HCT116 (cell line): ENCODE measurements around the gene RASL10B. TPM values are rescaled to one million over a fixed set of nuclear protein-coding genes. Genes with fewer than 3 reads are reported as not detected.

ENCODE experiments used
- ATAC-seq: fragments of 200-7000 bp; cut with Tn5 transposase; 2 replicates; pipeline ENCODE4 v1.9.1; 2020; ENCODE audit warnings: mild to moderate bottlenecking, moderate library complexity
- BruUV-seq: library from RNA; stranded (reverse); fragments of 400-500 nt; replicated peaks from 2 replicates; lab custom pipeline; 2021; lab: Mats Ljungman, UMichigan
- CTCF ChIA-PET: fragments of 300-600 bp; sonication (Branson Sonifier 250); formaldehyde crosslinking; loops from one replicate; lab custom pipeline; 2021; ENCODE audit warnings: antibody characterized with exemption; lab: Charles Lee
- POLR2A ChIA-PET: fragments of 300-600, 350-600 bp; sonication (Branson Sonifier 250); formaldehyde crosslinking; loops from one replicate; lab custom pipeline; 2021; ENCODE audit warnings: antibody characterized with exemption; lab: Charles Lee
- RAD21 ChIA-PET, 2 experiments: fragments of 300-600 bp; sonication (Branson Sonifier 250); formaldehyde crosslinking; loops; one replicate each; lab custom pipeline; 2023; ENCODE audit warnings: low total read pairs in 2 of 2; ENCODE audit not compliant: uncharacterized antibody in 2 of 2, unreplicated experiment in 2 of 2, low non-redundant PET in 1 of 2; lab: Charles Lee
- DNase-seq: peaks from one replicate; pipeline ENCODE4 v3.0.0-alpha.2; 2010; ENCODE audit warnings: low read depth, low spot score
- H2AFZ ChIP-seq: fragments of 200-600 bp; shearing (Covaris generic), sonication (generic); 2 replicates; pipeline ENCODE4 v1.6.1; 2017; ENCODE audit warnings: low read depth, mixed run types, mixed read lengths, antibody characterized with exemption, low read length; ENCODE audit not compliant: poor library complexity, severe bottlenecking
- H3K27ac ChIP-seq: 2 replicates; pipeline ENCODE4 v1.5.1; 2012; ENCODE audit warnings: low read depth, low read length
- H3K27me3 ChIP-seq: fragments of 200-600 bp; sonication (generic); 2 replicates; pipeline ENCODE4 v1.6.1; 2016; ENCODE audit warnings: mixed run types, low read length, mixed read lengths; ENCODE audit not compliant: insufficient read depth
- H3K36me3 ChIP-seq, 2 experiments: fragments of 200-500 bp in 1 of 2; fragments of 200-600 bp in 1 of 2; sonication (Bioruptor generic) in 1 of 2; sonication (generic) in 1 of 2; 2 replicates each; pipeline versions ENCODE4 v1.5.1 to v1.6.1; 2014 to 2016; ENCODE audit warnings: low read length in 2 of 2, inconsistent platforms in 1 of 2, mixed read lengths in 1 of 2, mixed run types in 1 of 2; ENCODE audit not compliant: insufficient read depth in 2 of 2, control insufficient read depth in 1 of 2
- H3K4me1 ChIP-seq, 2 experiments: fragments of 200-600 bp in 1 of 2; sonication (generic) in 1 of 2; 2 replicates each; pipeline versions ENCODE4 v1.5.1 to v1.6.1; 2012 to 2017; ENCODE audit warnings: low read length in 2 of 2, inconsistent platforms in 1 of 2, mild to moderate bottlenecking in 1 of 2, mixed read lengths in 1 of 2, mixed run types in 1 of 2, moderate library complexity in 1 of 2; ENCODE audit not compliant: insufficient read depth in 2 of 2, control insufficient read depth in 1 of 2
- H3K4me2 ChIP-seq: fragments of 200-600 bp; sonication (generic); 2 replicates; pipeline ENCODE4 v1.6.1; 2017; ENCODE audit warnings: mixed run types, low read length, mixed read lengths
- H3K4me3 ChIP-seq, 2 experiments: fragments of 200-600 bp in 1 of 2; sonication (generic) in 1 of 2; replicated peaks in 1 of 2; 2 replicates each; pipeline ENCODE4 v1.5.1; 2011 to 2016; ENCODE audit warnings: low read length in 2 of 2, control low read depth in 1 of 2, low read depth in 1 of 2, mild to moderate bottlenecking in 1 of 2, mixed read lengths in 1 of 2, mixed run types in 1 of 2
- H3K79me2 ChIP-seq: fragments of 200-600 bp; sonication (generic); 2 replicates; pipeline ENCODE4 v1.6.1; 2017; ENCODE audit warnings: mild to moderate bottlenecking, mixed run types, low read length, moderate library complexity, mixed read lengths; ENCODE audit not compliant: insufficient read depth
- H3K9ac ChIP-seq: fragments of 200-600 bp; sonication (generic); 2 replicates; pipeline ENCODE4 v1.6.1; 2016; ENCODE audit warnings: low read length, mixed read lengths
- H3K9me2 ChIP-seq: fragments of 200-600 bp; sonication (generic), shearing (Covaris generic); 2 replicates; pipeline ENCODE4 v1.6.1; 2017; ENCODE audit warnings: mixed run types, mild to moderate bottlenecking, moderate library complexity; ENCODE audit not compliant: insufficient read depth
- H3K9me3 ChIP-seq, 2 experiments: fragments of 200-500 bp in 1 of 2; fragments of 200-600 bp in 1 of 2; sonication (Bioruptor generic) in 1 of 2; sonication (generic) in 1 of 2; 2 replicates each; pipeline ENCODE4 v1.6.1; 2014 to 2017; ENCODE audit warnings: low read length in 2 of 2, mixed read lengths in 2 of 2, inconsistent platforms in 1 of 2, low read depth in 1 of 2, mild to moderate bottlenecking in 1 of 2, mixed run types in 1 of 2, moderate library complexity in 1 of 2; ENCODE audit not compliant: control insufficient read depth in 1 of 2, insufficient read depth in 1 of 2
- H4K20me1 ChIP-seq: fragments of 200-600 bp; sonication (generic), shearing (Covaris generic); 2 replicates; pipeline ENCODE4 v1.6.1; 2017; ENCODE audit warnings: mixed run types, mild to moderate bottlenecking, moderate library complexity; ENCODE audit not compliant: insufficient read depth
- CEBPB ChIP-seq: IDR thresholded peaks from 2 replicates; pipeline ENCODE4 v1.6.1; 2012; ENCODE audit warnings: low read depth
- EGR1 ChIP-seq: IDR thresholded peaks from 2 replicates; pipeline ENCODE4 v1.6.1; 2012; ENCODE audit warnings: low read depth
- ELF1 ChIP-seq: IDR thresholded peaks from 2 replicates; pipeline ENCODE4 v1.6.1; 2012; ENCODE audit warnings: low read depth, borderline replicate concordance
- FOSL1 ChIP-seq: IDR thresholded peaks from 2 replicates; pipeline ENCODE4 v1.6.1; 2012; ENCODE audit warnings: low read depth
- JUND ChIP-seq: IDR thresholded peaks from 2 replicates; pipeline ENCODE4 v1.6.1; 2012
- POLR2A ChIP-seq: IDR thresholded peaks from 2 replicates; pipeline ENCODE4 v1.7.0; 2011; ENCODE audit warnings: borderline replicate concordance; ENCODE audit not compliant: insufficient read depth, insufficient read length; ENCODE audit errors: extremely low read depth
- POLR2AphosphoS5 ChIP-seq: IDR thresholded peaks from 2 replicates; pipeline ENCODE4 v1.6.1; 2011; ENCODE audit warnings: mild to moderate bottlenecking, low read depth, low read length, moderate library complexity
- RAD21 ChIP-seq: IDR thresholded peaks from 2 replicates; pipeline ENCODE4 v1.6.1; 2012; ENCODE audit warnings: low read depth, mild to moderate bottlenecking
- SIN3A ChIP-seq: IDR thresholded peaks from 2 replicates; pipeline ENCODE4 v1.6.1; 2012; ENCODE audit warnings: low read depth
- SP1 ChIP-seq: IDR thresholded peaks from 2 replicates; pipeline ENCODE4 v1.6.1; 2012; ENCODE audit warnings: low read depth
- TCF7L2 ChIP-seq: IDR thresholded peaks from 2 replicates; pipeline ENCODE4 v1.7.0; 2011; ENCODE audit warnings: borderline replicate concordance, inconsistent platforms; ENCODE audit not compliant: insufficient read depth, insufficient read length; ENCODE audit errors: extremely low read depth
- ZNF274 ChIP-seq: fragments of 200-500 bp; sonication (Bioruptor generic); IDR thresholded peaks from 2 replicates; pipeline ENCODE4 v1.6.1; 2014; ENCODE audit warnings: mild to moderate bottlenecking, low read depth, low read length, inconsistent platforms
- intact Hi-C: fragments of 100-400 bp; cut with micrococcal nuclease; formaldehyde crosslinking; loops from 2 replicates; pipeline ENCODE4 v1.10.0; 2022
- total RNA-seq: library from RNA; stranded (reverse); gene quantifications from one replicate; pipeline ENCODE4 v1.2.1, GENCODE V29; 2021; ENCODE audit not compliant: unreplicated experiment
- TF ChIP-seq, protein P1 (sequence below), 3 experiments: fragments of 200-600 bp in 1 of 3; sonication (generic) in 1 of 3; IDR thresholded peaks in 2 of 3; conservative IDR thresholded peaks in 1 of 3; 2 replicates each; pipeline ENCODE4 v1.5.1; 2012 to 2017; ENCODE audit warnings: low read depth in 2 of 3, low read length in 2 of 3, antibody characterized with exemption in 1 of 3, borderline replicate concordance in 1 of 3, control low read depth in 1 of 3, mild to moderate bottlenecking in 1 of 3, mixed read lengths in 1 of 3, mixed run types in 1 of 3, moderate library complexity in 1 of 3; ENCODE audit not compliant: insufficient read depth in 1 of 3
- TF ChIP-seq, protein P2 (sequence below): IDR thresholded peaks from 2 replicates; pipeline ENCODE4 v1.6.1; 2012

The RASL10B gene
- total RNA-seq, 1 experiment from 2014 or later, result 0.15 TPM

DNA sequence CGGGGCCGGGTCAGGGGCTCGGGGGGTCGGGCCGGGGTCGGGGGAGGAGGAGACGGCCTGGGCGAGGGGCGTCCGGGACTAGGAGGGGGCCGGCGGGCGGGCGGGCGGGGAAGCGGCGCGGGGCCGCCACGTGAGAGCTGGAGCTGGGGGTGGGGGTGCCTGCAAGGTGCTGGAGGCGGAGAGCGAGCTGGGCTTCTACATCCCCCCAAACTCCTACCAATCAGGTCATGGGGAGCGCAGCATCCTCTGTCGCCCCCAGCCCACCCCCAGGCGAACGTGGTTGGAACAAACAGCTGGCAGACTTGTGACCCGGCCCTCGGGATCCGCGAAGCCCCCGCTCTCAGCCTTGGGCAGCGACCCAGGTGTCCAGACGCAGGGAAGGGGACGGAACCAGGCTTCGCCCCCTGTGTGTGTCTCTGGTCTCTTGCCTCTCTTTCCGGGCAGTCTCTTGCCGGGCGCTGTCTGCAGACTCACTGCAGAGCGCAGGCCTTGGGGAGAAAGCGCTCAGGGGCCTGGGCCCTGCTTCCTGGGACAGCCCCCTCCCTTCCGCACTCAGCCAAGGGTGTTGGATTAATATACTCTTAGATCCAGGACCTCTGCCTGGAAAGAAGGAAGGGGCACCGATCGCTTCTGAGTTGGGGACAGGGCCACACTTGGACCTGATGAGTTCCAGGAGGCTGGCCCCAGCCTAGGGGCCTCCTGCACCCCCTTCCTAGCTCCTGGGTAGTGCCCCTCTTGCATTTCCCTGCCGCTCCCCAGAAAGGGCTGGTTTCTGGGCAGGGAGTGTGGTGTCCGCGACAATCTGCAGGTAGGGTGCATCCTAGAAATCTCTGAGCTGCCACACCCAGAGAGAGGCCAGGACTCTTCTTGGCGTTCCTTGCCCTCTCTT lies 722 bp downstream of the RASL10B start (continued):
- TF ChIP-seq, protein P1, sequence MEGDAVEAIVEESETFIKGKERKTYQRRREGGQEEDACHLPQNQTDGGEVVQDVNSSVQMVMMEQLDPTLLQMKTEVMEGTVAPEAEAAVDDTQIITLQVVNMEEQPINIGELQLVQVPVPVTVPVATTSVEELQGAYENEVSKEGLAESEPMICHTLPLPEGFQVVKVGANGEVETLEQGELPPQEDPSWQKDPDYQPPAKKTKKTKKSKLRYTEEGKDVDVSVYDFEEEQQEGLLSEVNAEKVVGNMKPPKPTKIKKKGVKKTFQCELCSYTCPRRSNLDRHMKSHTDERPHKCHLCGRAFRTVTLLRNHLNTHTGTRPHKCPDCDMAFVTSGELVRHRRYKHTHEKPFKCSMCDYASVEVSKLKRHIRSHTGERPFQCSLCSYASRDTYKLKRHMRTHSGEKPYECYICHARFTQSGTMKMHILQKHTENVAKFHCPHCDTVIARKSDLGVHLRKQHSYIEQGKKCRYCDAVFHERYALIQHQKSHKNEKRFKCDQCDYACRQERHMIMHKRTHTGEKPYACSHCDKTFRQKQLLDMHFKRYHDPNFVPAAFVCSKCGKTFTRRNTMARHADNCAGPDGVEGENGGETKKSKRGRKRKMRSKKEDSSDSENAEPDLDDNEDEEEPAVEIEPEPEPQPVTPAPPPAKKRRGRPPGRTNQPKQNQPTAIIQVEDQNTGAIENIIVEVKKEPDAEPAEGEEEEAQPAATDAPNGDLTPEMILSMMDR (IDR thresholded peaks at IDR 0.05 in 2 of 3, conservative IDR thresholded peaks at IDR 0.05 in 1 of 3; ENCODE audit: borderline replicate concordance in 1 of 3, insufficient read depth in 1 of 3, low read depth in 2 of 3, low read length in 2 of 3), result no peak

DNA sequence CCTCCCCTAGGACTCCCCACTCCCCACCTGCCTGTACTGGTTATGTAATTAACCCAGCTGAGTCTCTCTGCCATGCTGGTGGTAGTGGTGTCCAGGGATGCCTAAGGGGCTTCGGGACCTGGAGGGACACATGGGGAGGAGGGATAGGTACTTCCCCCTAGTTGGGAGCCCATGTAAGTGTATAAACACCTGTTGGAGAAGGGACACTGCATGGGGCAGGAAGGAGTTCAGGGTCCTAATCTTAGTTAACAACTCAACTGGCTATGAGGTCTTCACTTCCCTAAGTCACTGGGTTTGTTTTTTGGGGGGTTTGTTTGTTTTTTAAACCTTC lies 1.3 kb downstream of the RASL10B start:
- no peak overlapping the region for H3K9ac ChIP-seq
- H4K20me1 ChIP-seq, result no peaks in the 10 kb centered on the region
- intact Hi-C loops, result no loop called here
- no peak for TF ChIP-seq FOSL1
- TF ChIP-seq, protein P2, sequence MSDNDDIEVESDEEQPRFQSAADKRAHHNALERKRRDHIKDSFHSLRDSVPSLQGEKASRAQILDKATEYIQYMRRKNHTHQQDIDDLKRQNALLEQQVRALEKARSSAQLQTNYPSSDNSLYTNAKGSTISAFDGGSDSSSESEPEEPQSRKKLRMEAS, result no peak
- no peak for TF ChIP-seq JUND
- TF ChIP-seq POLR2AphosphoS5, result no peak
- no peak for TF ChIP-seq SIN3A
- no peak for TF ChIP-seq SP1
- no peak for TF ChIP-seq TCF7L2
- no peak for TF ChIP-seq ELF1
- TF ChIP-seq EGR1, result no peak
- no peak for TF ChIP-seq ZNF274
- TF ChIP-seq CEBPB, result no peak
- no peak for TF ChIP-seq POLR2A
- no peak for TF ChIP-seq RAD21
- TF ChIP-seq, all 23 proteins: peak for 0
- CTCF ChIA-PET, result no interaction called here
- no peaks in the 10 kb centered on the region for H3K9me3 ChIP-seq
- RAD21 ChIA-PET, result no interaction called here
- no peak overlapping the region for H2AFZ ChIP-seq
- no peaks in the 10 kb centered on the region for H3K9me2 ChIP-seq
- no peak overlapping the region for H3K27ac ChIP-seq
- no peaks in the 10 kb centered on the region for H3K36me3 ChIP-seq
- no peaks in the 10 kb centered on the region for H3K27me3 ChIP-seq
- POLR2A ChIA-PET, result no interaction called here
- DNase-seq (no peak), ATAC-seq (no peak)
- H3K79me2 ChIP-seq, result no peaks in the 10 kb centered on the region
- H3K4me3 ChIP-seq, result no peak overlapping the region
- H3K4me1 ChIP-seq, result no peaks in the 10 kb centered on the region
- no peak overlapping the region for H3K4me2 ChIP-seq
- BruUV-seq, result no TSS peak
